Left renal cortex interstitium (tissue), 4 donors: ENCODE data around the gene DHPS. TPM values are rescaled to one million over a fixed set of nuclear protein-coding genes. Genes with fewer than 3 reads are reported as not detected.
A peak's percentile ranks its signal among the peaks of the same experiment; 100 is the strongest.
"Not testable (repeated sequence)": the region's sequence is repeated elsewhere in the genome, so short reads cannot be mapped to it uniquely, and the experiment has no call there.

Experiments used
- DNase-seq, 4 donors: peaks; one replicate each; pipeline ENCODE4 v3.0.0-alpha.2; 2013; ENCODE audit warnings: low read depth in 4 of 4, low spot score in 2 of 4, missing footprints in 1 of 4
- polyA plus RNA-seq, 4 donors: library from polyadenylated mRNA; unstranded; fragments of 120-200 nt; gene quantifications; one replicate each; pipeline ENCODE4 v1.2.1, GENCODE V29; 2013; ENCODE audit not compliant: insufficient read length in 4 of 4

DHPS gene
- polyA plus RNA-seq = 10 to 100 TPM; 72.6 to 98.7 (median 85.4) TPM

DNA sequence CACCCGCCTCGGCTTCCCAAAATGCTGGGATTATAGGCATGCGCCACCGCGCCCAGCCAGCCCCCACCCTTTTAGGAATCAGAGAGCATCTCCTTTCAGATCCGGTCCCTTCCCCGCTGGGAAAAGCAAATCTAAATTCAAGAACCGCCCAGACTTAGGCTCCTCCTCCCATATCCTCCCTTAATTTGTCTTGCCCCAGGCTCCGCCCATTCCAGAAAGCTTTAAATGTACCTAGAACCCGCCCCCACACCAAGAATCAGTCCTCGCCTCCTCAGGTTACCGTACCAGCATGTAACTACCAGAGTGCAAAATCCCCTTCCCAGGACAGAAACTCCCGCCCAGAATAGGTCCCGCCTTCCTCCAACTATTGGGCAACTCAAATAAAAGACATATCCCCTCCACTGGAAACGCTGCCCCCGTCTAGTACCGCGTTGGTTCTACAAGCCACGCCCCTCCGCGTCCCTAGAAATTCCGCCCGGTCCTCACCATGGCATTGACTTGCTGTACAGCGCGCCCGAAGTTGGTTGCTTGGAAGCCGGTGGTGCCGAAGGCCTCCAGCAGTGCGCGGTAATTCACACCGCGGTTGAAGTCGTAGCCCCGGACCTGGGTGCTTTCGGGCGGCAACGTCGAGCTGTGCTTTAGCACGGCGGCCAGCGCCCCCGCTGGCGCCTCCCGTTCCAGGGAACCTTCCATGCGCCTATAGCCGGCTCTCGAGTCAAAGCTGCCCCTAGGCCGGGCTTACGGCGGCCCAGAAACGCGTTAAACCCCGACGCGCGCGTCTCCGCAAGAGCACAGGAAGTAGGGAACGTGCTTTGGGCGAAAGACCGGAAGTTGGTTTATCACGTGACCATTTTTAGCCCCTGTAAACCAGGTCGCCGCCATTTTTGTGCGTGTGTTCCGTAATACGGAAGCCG lies at the start of gene DHPS:
Gene DHPS (minus strand): TSS at position 807 of the 914 bp plus-strand sequence. CDS start 114 bp downstream, at position 693.
- peak; percentile 88 to 96 (median 93) for DNase-seq

DNA sequence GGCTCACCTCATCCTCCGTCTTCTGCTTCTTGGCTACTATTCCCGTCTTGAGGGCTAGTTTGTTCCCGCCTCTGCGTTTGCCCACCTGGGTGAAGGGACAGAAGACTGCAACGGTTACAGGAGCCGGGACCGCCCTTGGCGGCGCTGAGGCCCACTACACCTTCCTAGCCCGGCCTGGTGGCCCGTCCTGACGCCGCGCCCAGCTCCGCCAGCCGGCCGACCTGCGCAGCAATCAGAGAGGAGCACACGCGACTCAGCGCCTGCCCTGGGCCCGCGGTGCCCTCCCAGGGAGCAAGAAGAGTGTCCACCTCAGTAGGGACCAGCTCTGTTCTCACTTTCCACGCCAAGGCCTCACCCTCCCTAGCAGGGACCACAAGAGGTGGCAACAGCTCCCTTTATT lies 49.7 kb upstream of the DHPS start:
- no peak for DNase-seq

DNA sequence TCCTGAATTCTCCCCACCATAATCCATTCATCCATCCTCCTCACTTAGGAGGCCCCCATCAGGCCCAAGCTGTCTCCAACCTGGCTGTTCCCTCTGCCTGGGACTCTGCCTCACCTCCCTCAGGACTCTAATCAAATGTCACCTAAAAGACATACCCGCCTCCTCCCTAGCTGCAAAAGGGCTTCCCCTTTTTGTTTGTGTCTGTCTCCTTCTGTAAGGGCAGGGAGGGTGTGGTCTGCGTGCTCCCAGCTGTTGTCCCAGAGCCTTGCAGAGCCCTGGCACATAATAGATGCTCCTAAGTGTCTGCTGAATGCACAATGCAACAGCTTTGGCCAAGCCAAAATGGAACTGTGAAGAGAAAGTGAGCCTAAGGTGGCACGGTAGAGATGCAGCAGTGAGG lies 48.4 kb upstream of the DHPS start:
- DNase-seq = no peak

DNA sequence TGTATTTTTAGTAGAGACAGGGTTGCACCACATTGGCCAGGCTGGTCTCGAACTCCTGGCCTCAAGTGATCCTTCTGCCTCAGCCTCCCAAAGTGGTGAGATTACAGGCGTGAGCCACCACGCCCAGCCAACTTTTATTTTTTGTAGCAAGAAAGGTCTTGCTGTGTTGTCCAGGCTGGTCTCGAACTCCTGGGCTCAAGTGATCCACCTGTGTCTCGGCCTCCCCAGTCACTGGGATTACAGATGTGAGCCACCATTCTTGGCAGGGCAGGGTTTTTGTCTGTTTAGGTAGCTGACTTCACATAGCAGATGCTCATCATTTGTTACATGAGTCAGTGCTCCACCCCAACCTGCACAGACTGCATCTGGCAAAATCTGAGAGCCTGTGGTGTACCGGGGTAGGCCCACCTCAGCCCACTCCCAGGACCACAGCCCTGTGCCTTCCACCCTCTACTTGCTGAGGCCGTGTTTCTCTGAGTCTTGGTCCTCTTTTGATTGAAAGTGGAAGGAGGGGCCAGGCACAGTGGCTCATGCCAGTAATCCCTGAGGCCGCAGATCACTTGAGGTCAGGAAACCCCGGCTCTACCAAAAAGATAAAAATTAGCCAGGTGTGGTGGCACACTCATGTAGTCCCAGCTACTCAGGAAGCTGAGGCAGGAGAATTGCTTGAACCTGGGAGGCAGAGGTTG lies 46.2 kb upstream of the DHPS start:
- DNase-seq = no peak

DNA sequence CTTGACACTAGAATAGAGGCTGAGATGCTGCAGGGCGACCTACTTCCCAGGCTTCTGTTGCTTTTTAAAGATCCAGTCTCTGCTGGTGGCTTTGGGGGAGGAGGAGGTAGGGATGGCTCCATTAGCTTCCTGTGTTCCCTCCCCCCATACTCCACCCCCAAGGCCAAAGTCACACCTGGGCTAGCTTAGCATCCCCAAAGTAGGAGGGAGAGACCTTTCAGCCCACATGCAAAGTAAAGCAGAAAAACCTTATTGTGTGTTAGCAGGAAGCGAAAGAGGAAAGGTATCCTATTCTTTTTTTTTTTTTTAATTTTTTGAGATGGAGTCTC lies 45.3 kb upstream of the DHPS start:
- DNase-seq = no peak

DNA sequence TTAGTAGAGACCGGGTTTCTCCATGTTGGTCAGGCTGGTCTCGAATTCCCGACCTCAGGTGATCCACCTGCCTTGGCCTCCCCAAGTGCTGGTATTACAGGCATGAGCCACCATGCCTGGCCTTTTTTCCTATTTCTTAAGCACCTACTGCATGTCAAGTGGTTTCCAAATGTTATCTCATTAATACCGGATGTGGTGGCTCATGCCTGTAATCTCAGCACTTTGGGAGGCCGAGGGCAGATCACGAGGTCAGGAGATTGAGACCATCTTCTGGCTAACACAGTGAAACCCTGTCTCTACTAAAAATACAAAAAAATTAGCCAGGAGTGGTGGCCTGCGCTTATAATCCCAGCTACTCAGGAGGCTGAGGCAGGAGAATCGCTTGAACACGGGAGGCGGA lies 43.9 kb upstream of the DHPS start:
- DNase-seq = not testable (repeated sequence)

DNA sequence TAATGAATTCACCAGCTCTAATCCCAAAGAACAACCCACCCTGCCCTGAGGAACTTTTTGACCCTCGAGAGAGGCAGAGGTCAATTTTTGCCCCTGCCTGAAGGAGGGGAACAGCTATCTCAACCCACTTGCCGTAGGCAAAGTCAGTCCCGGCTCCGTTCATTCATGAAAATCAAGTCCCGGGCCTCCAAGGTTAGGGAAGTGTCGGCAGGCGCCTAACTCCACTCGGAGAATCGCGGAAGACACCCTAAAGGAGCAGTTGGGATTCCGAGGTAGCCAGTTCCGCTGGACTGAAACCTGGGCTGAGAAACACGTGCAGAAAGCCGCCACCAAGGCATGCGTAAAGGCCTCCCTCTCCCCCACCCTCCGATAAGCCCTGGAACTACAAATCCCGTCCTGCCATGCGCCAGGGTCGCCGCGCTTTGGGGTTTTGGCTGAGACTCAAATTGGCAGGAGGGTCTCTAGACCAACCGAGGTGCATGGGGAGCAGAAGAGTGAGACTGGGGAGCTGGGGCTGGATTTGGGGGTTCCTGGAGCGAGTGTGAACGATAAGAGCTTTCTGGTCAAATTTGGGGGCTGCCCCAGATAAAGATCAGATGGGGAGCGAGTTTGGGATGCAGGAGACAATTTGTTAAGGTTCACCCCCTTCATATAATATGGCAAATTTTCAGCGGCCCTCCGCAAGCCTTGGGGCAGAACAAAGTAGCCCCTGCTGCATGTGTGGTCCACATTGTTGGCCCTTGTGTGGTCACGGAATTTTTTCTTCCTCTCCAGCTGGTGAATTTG lies 42.2 kb upstream of the DHPS start, which contains the start of gene TNPO2:
Gene TNPO2 (minus strand): TSS at position 292 of the 786 bp plus-strand sequence. CDS start 2,955 bp downstream, outside the sequence.
- DNase-seq = no peak

DNA sequence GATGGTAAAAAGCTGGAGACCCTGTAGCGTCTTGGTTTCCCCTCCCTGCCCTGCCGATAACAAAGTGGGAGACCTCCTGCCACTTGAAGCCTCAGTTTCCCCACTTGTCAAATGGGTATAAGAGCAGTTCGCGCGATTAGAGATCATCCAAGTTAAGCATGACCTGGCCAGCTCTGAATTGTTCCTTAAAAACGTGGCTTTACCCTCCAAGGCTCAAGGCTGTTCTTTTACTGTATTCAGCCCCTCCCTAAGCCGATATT lies 41.6 kb upstream of the DHPS start:
- DNase-seq = no peak

DNA sequence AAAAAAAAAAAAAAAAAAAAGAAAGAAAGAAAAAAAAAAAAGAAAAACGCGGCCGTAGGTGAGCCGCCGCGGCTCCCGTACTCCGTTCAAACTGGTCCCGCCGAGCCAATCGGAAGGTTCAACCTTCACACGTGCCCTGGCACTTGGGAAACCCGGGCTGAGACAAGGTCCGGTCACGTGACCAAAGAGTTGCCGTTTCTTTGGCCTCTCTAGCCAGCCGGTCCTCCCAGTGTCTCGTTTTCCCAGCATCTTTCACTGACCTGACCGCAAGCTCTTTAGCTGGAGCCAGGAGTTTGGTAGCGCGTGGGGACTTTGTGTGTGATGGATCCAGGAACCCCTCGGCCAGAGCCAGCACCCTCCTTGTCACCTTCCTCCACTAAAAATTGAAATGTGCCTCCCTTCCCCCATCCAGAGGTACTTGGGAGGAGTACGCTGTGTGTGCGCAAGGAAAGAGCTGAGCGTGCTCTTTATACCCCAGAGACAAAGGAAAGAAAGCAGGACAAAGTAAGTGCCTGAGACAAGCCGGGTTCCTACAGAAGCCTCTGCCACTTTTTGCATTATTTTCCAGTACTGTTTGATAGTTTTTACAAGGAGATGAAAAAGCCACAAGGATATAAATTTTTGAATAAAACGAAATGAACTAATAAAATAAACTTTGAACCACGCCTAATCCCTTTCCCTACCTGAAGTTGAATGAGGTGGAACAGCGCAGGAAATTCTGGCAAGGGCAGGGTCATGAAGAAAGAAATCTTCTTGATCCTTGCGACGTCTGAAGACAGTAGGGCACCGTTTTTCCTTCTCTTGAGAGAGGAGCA lies 41.1 kb upstream of the DHPS start:
- DNase-seq = peak; percentile 93 to 98 (median 96)

DNA sequence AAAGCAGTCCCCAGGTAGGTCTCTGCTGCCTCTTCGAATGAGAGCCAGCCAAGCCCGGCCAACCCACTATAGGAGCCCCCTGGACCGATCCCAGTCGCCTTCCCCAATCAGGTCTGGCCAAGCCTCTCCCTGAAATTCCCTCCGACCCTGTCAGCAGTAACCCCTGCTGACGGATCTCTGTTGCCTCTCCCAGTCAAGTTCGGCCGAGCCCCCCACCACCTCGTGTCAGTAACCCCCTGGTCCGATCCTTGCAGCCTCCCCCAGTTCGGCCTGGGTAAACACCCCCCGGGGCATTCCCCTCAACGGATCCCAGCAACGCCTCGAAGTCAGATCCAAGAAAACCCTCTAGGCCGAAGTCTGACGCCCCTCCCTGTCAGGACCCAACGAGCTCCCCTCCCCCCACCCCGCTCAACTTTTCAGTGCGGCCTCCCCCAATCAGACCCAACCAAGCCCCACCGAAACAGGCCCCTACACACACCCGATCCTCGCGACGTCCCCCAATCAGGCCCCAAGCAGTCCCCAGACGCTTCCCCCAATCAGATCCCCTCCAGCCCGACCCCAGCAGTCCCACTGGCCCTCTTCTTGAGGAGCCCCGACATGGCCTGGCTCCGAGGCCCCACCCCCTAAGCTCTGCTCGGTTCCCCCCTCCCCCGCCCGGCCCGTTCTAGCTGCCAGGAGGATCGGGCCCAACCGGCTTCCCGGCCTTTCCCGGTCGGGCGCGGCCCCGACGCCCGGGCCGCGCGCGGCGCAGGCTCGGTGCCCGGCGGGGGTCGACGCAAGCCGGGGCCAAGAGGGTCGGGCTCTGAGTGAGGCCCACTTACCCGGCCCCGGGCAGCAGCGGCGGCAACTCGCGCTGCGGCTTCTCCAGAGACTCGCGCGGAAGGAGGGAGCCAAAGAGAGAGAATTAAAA lies 40.2 kb upstream of the DHPS start:
- peak in 1 of 4 donors; percentile 65 for DNase-seq

DNA sequence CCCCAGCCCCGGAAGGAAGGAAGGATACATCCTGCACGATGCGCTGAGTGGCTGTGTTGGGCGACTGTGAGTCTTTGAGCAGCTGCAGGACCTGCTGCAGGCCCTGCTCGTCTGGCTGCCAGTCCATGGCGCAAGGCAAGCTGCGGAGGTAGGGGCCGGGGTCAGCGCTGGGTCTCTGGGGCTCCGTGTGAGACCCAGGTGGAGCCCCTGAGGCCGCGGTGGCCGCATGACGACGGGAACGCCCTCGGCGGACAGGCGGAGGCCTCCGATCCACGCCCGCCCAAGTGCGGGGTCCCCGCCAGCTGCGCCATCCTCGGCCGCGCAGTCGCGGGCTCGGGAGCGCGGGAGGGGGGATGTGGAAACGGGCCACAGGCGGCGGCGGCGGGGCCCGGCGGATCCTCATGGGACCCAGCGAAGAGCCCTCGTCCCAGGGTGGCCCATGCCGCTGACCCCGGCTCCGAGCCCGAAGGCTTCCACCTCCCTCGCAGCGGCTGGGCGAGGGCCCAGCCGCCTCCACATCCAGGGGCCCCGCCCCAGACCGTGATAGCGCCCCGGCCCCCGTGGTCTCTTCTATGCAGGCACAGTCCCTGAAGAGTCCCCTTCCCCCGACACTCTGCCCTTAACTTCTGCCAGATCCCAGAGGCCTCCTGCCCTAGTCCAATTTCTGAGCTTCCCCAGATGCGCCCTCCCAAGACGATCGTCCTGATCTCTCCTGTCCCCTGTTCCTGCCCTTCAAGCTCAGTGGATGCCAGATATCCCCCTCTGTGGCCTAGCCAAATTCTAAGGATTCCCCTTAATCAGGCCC lies 39.4 kb upstream of the DHPS start:
- no peak for DNase-seq

DNA sequence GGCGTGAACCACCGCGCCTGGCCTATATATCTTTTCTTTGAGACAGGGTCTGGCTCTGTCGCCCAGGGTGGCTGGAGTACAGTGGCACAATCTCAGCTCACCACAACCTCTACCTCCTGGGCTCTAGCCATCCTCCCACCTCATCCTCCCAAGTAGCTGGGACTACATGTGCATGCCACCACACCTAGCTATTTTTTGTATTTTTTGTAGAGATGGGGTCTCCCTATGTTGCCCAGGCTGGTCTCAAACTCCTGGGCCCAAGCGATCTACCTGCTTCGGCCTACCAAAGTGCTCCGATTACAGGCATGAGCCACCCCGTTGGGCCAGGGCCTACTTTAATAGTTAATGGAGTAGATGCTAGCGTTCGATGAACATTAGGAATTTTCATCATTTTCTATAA lies 38.6 kb upstream of the DHPS start:
- DNase-seq = no peak

DNA sequence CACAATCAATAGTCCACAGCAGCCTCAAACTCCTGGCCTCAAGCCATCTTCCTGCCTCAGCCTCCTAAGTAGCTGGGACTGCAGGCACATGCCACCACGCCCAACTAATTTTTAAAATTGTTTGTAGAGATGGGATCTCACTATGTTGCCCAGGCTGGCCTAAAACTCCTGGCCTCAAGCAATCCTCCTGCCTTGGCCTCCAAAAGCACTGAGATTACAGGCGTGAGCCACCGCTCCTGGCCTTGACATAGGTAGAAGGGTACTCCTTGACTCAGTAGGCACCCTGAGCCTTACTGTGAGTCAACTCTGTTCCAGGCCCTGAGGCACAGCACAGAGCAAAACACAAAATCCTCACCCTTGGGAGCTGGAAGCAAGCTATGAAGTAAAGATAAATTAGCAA lies 34.2 kb upstream of the DHPS start:
- DNase-seq = no peak

DNA sequence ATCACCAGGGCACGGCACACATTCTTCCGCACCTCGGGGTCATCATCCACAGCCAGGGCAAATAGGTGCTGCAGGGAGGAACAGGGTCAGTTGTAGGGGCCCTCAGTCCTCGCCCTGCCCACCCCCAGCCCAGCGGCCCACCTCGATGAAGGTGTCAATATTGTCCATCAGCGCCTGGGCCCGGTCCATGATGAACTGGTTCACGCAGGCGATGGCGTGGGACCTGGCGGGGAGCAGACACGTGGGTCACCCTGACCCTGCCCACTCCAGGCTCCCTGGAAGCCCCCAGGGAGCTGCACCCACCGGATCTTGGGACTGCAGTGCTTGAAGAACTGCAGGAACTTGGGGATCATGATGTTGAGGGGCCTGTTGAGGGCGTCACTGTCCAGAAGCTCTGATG lies 33.4 kb upstream of the DHPS start:
- DNase-seq = no peak

DNA sequence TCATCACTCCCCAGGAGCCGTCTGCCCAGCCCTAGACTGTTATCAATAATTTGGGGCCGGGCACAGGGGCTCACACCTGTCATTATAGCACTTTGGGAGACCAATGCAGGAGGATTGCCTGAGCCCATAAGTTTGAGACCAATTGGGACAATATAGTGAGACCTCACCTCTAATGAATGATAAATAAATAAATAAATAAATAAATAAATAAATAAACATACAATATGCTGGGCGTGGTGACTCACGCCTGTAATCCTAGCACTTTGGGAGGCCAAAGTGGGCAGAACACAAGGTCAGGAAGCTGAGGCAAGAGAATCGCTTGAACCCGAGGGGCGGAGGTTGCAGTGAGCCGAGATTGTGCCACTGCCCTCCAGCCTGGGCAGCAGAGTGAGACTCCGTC lies 31.6 kb upstream of the DHPS start:
- not testable (repeated sequence) for DNase-seq

DNA sequence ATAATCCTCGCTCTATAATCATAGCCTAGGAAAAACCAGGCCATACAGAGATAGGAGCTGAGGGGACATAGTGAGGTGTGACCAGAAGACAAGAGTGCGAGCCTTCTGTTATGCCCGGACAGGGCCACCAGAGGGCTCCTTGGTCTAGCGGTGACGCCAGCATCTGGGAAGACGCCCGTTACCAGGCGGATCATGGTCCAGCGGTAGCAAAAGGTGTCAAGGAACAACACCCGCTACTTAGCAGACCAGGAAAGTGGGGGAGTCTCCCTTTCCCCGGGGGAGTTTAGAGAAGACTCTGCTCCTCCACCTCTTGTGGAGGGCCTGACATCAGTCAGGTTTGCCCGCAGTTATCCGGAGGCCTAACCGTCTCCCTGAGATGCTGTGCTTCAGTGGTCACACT lies 30.4 kb upstream of the DHPS start:
- DNase-seq = not testable (repeated sequence)

DNA sequence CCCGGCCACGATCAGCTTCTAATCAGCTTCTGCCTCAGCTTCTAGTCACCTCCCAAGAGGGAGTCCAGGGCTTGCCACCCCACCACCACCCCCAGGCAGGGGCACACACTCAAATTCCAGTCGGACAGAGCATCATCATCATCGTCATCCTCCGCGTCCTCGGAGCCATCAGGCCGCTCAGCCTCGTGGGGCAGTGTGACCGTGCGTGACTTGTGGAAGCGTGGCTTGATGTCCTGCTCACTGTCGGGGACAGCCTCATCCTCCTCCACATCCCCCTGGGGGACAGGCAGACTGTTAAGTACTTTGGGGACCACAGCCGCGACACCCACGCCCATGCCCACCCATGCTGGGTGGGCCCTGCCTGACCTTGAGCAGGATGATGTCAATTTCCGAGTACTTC lies 29.5 kb upstream of the DHPS start:
- DNase-seq = no peak

DNA sequence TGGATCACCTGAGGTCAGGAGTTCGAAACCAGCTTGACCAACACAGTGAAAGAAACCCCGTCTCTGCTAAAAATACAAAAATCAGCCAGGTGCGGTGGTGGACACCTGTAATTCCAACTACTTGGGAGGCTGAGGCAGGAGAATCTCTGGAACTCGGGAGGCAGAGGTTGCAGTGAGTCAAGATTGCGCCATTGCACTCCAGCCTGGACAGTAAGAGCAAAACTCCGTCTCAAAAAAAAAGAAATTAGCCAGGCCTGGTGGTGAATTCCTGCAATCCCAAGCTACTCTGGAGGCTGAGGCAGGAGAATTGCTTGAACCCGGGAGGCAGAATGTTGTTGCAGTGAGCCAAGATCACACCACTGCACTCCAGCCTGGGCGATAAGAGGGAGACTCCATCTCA lies 27.0 kb upstream of the DHPS start:
- DNase-seq = no peak

DNA sequence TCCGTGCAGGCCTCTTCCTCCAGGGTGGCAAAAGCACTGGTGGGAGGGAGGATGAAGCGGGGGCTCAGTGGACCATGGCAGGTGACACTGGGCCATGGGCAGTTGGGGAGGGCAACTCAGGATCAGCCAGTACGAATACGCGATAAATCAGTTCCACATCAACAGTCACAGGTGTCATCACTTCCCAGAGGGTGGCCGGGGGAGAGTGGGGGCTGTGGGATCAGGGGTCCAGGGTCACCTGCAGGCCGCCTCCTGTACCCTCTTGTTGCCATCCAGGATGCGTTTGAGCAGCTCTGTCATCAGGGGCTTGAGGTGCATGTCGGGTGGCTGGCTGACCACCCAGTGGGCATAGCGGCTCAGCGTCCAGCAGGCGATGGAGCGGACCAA lies 24.6 kb upstream of the DHPS start:
- no peak for DNase-seq
